ENCODE measurements around the gene TP53RK.
"Not testable (repeated sequence)": the region's sequence is repeated elsewhere in the genome, so short reads cannot be mapped to it uniquely, and the experiment has no call there.

The TP53RK gene

GRCh38 chr20:46680684-46681031 lies 8.6 kb downstream of the TP53RK start:
- TF ChIP-seq, protein P1, sequence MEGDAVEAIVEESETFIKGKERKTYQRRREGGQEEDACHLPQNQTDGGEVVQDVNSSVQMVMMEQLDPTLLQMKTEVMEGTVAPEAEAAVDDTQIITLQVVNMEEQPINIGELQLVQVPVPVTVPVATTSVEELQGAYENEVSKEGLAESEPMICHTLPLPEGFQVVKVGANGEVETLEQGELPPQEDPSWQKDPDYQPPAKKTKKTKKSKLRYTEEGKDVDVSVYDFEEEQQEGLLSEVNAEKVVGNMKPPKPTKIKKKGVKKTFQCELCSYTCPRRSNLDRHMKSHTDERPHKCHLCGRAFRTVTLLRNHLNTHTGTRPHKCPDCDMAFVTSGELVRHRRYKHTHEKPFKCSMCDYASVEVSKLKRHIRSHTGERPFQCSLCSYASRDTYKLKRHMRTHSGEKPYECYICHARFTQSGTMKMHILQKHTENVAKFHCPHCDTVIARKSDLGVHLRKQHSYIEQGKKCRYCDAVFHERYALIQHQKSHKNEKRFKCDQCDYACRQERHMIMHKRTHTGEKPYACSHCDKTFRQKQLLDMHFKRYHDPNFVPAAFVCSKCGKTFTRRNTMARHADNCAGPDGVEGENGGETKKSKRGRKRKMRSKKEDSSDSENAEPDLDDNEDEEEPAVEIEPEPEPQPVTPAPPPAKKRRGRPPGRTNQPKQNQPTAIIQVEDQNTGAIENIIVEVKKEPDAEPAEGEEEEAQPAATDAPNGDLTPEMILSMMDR (IDR thresholded peaks at IDR 0.05; ENCODE audit: unreplicated experiment in 3 of 3): no peak
- Mint-ChIP-seq H3K9me3 (no peaks in the 10 kb centered on the region), H3K4me1 (peaks cover 35% of the 10 kb centered on the region), H3K27ac (no peak overlapping the region), H3K4me3 (no peak overlapping the region), H3K27me3 (ENCODE audit: low read depth) (no peaks in the 10 kb centered on the region), H3K36me3 (ENCODE audit: low read depth) (peaks cover 15% of the 10 kb centered on the region)

DNA sequence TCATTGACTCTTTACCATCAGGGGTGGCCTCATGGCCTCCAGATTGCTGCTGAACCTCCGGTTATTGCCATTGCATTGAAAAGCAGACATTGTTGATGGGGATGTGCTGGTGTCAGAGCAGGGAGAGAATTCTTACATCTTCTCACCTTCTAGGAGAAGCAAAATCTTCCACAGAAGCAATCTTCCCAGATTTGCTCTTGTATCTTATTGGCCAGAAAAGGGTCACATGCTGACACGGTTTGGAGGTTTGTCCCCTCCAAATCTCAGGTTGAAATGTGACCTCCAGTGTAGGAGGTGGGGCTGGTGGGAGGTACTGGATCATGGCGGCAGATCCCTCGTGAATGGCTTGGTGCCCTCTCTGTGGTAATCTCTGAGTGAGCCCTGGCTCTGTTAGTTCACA lies 10.7 kb downstream of the TP53RK start:
- no peaks in the 10 kb centered on the region for H3K27me3 Mint-ChIP-seq (ENCODE audit: low read depth)
- no peak overlapping the region for H3K27ac Mint-ChIP-seq
- H3K4me1 Mint-ChIP-seq: peaks cover 34% of the 10 kb centered on the region
- H3K4me3 Mint-ChIP-seq: no peak overlapping the region
- TF ChIP-seq, protein P1 (IDR thresholded peaks at IDR 0.05; ENCODE audit: unreplicated experiment in 3 of 3): no peak
- peaks cover 3% of the 10 kb centered on the region for H3K9me3 Mint-ChIP-seq
- peaks cover 5% of the 10 kb centered on the region for H3K36me3 Mint-ChIP-seq (ENCODE audit: low read depth)

- Mint-ChIP-seq H3K4me3 (no peak overlapping the region), H3K9me3 (peaks cover 5% of the 10 kb centered on the region), H3K36me3 (ENCODE audit: low read depth) (peaks cover 8% of the 10 kb centered on the region), H3K27me3 (ENCODE audit: low read depth) (no peaks in the 10 kb centered on the region), H3K4me1 (peaks cover 27% of the 10 kb centered on the region), H3K27ac (no peak overlapping the region)
- TF ChIP-seq, protein P1 (IDR thresholded peaks at IDR 0.05; ENCODE audit: unreplicated experiment in 3 of 3): no peak
Observed at GRCh38 chr20:46677608-46678007, 11.6 kb downstream of the TP53RK start.

- H3K27ac Mint-ChIP-seq; H3K4me3 Mint-ChIP-seq; H3K27me3 Mint-ChIP-seq (ENCODE audit: low read depth); H3K9me3 Mint-ChIP-seq; H3K36me3 Mint-ChIP-seq (ENCODE audit: low read depth): not testable (repeated sequence)
- H3K4me1 Mint-ChIP-seq: peaks cover 19% of the 10 kb centered on the region
Observed at GRCh38 chr20:46676649-46677316, 12.5 kb downstream of the TP53RK start.

DNA sequence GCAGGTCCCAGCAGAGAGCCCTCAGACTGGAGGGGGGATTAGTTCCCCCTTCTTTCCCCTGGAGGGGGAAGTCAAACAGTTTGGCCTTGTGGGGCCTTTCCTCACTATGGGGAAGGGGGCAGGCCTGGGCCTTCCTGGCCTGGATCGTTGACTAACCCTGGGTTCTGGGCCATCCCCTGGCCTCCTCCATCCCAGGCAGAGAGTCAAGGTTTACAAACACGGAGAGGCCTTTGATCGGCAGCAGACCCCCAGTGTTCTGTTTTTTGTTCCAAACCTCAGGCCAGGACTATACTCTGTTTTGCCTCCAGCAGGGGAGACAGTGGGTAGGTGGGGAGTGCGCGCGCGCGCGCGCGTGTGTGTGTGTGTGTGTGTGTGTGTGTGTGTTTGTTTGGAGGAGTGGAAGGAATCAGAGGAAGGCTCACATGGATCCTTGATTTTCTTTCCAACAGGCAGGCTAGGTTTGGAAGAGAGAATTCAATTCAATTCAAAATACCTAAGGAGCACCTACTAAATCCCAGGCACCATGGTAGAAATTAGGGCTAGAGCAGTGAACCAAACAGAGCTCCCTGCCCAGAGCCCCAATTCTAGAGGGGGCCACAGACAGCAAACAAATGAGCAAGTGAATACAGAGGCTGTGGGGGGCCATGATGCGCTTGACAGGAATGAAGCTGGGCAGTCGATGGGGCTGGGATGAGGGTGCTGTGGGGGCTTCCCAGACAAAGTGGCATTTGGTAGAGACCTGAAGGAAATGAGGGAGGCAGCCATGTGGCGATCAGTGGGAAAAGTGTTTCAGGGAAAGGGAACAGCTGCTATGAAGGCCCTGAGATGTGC lies 14.8 kb downstream of the TP53RK start:
- Mint-ChIP-seq H3K4me3 (no peak overlapping the region), H3K36me3 (ENCODE audit: low read depth) (peaks cover 11% of the 10 kb centered on the region), H3K27me3 (ENCODE audit: low read depth) (no peaks in the 10 kb centered on the region), H3K4me1 (peaks cover 13% of the 10 kb centered on the region), H3K27ac (peak overlapping the region; percentile 40 to 92 (median 61)), H3K9me3 (peaks cover 9% of the 10 kb centered on the region)
- TF ChIP-seq, protein P1 (IDR thresholded peaks at IDR 0.05; ENCODE audit: unreplicated experiment in 3 of 3): no peak

- Mint-ChIP-seq H3K4me1 (peaks cover 13% of the 10 kb centered on the region), H3K4me3 (no peak overlapping the region), H3K27me3 (ENCODE audit: low read depth) (no peaks in the 10 kb centered on the region), H3K9me3 (peaks cover 13% of the 10 kb centered on the region), H3K27ac (peak overlapping the region in 2 of 3 experiments; percentile 40 to 92), H3K36me3 (ENCODE audit: low read depth) (peaks cover 16% of the 10 kb centered on the region)
- TF ChIP-seq, protein P1 (IDR thresholded peaks at IDR 0.05; ENCODE audit: unreplicated experiment in 3 of 3): no peak
Observed at GRCh38 chr20:46673394-46674252, 15.6 kb downstream of the TP53RK start.
